ENCODE data around the gene NT5C1A.

Gene NT5C1A

GRCh38 chr1:39700348-39700747 lies 28.4 kb upstream of the NT5C1A start:
- no peak for ATAC-seq
- TF ChIP-seq ZNF70 (CRISPR knock-in tag; IDR thresholded peaks at IDR 0.05): no peak
- TF ChIP-seq, protein P1, sequence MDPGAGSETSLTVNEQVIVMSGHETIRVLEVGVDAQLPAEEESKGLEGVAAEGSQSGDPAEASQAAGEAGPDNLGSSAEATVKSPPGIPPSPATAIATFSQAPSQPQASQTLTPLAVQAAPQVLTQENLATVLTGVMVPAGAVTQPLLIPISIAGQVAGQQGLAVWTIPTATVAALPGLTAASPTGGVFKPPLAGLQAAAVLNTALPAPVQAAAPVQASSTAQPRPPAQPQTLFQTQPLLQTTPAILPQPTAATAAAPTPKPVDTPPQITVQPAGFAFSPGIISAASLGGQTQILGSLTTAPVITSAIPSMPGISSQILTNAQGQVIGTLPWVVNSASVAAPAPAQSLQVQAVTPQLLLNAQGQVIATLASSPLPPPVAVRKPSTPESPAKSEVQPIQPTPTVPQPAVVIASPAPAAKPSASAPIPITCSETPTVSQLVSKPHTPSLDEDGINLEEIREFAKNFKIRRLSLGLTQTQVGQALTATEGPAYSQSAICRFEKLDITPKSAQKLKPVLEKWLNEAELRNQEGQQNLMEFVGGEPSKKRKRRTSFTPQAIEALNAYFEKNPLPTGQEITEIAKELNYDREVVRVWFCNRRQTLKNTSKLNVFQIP (CRISPR knock-in tag; IDR thresholded peaks at IDR 0.05; ENCODE audit: borderline replicate concordance, low read depth): no peak
- no peak for TF ChIP-seq GLIS3 (CRISPR knock-in tag; IDR thresholded peaks at IDR 0.05)
- no peak for TF ChIP-seq CSRNP3 (CRISPR knock-in tag; IDR thresholded peaks at IDR 0.05)
- no peak for TF ChIP-seq CSDC2 (CRISPR knock-in tag; IDR thresholded peaks at IDR 0.05)
- no peak for TF ChIP-seq BACH2 (CRISPR knock-in tag; IDR thresholded peaks at IDR 0.05; ENCODE audit: borderline replicate concordance)
- no peak for TF ChIP-seq ZFP3 (CRISPR knock-in tag; IDR thresholded peaks at IDR 0.05)
- no peak for TF ChIP-seq OSR1 (CRISPR knock-in tag; IDR thresholded peaks at IDR 0.05)
- TF ChIP-seq TCF4 (CRISPR knock-in tag; IDR thresholded peaks at IDR 0.05; ENCODE audit: borderline replicate concordance): no peak
- TF ChIP-seq ZC3H10 (CRISPR knock-in tag; IDR thresholded peaks at IDR 0.05): no peak
- TF ChIP-seq ARNTL (CRISPR knock-in tag; IDR thresholded peaks at IDR 0.05; ENCODE audit: borderline replicate concordance, low read depth): no peak
- no peak for TF ChIP-seq PPARA (CRISPR knock-in tag; IDR thresholded peaks at IDR 0.05; ENCODE audit: borderline replicate concordance)
- TF ChIP-seq, protein P2, sequence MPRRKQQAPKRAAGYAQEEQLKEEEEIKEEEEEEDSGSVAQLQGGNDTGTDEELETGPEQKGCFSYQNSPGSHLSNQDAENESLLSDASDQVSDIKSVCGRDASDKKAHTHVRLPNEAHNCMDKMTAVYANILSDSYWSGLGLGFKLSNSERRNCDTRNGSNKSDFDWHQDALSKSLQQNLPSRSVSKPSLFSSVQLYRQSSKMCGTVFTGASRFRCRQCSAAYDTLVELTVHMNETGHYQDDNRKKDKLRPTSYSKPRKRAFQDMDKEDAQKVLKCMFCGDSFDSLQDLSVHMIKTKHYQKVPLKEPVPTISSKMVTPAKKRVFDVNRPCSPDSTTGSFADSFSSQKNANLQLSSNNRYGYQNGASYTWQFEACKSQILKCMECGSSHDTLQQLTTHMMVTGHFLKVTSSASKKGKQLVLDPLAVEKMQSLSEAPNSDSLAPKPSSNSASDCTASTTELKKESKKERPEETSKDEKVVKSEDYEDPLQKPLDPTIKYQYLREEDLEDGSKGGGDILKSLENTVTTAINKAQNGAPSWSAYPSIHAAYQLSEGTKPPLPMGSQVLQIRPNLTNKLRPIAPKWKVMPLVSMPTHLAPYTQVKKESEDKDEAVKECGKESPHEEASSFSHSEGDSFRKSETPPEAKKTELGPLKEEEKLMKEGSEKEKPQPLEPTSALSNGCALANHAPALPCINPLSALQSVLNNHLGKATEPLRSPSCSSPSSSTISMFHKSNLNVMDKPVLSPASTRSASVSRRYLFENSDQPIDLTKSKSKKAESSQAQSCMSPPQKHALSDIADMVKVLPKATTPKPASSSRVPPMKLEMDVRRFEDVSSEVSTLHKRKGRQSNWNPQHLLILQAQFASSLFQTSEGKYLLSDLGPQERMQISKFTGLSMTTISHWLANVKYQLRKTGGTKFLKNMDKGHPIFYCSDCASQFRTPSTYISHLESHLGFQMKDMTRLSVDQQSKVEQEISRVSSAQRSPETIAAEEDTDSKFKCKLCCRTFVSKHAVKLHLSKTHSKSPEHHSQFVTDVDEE (CRISPR knock-in tag; IDR thresholded peaks at IDR 0.05): no peak
- no peak for TF ChIP-seq ZNF8 (CRISPR knock-in tag; IDR thresholded peaks at IDR 0.05)
- no peak for TF ChIP-seq RARB (CRISPR knock-in tag; IDR thresholded peaks at IDR 0.05)
- no peak for TF ChIP-seq ISL1 (CRISPR knock-in tag; IDR thresholded peaks at IDR 0.05)
- TF ChIP-seq TOX (CRISPR knock-in tag; IDR thresholded peaks at IDR 0.05; ENCODE audit: borderline replicate concordance): no peak
- TF ChIP-seq PATZ1 (CRISPR knock-in tag; IDR thresholded peaks at IDR 0.05; ENCODE audit: borderline replicate concordance): no peak
- no peak for TF ChIP-seq SNAI2 (CRISPR knock-in tag; IDR thresholded peaks at IDR 0.05)

DNA sequence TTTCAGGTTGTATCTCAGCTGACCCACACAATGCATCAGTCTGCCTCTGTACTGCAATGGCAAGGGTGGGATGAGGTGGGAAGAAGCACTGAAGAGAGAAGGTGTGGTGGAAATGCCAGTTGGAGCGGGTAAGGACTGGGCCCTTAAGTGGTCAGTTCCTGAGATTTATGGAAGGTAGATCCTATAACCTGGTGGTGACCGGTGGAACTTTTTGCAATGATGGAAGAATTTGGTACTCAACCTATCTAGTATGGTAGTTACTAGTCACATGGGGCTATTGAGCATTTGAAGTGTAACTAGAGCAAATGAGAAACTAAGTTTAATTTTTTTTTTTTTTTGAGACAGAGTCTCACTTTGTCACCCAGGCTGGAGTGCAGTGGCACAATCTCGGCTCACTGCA lies 27.5 kb upstream of the NT5C1A start:
- ATAC-seq: no peak

DNA sequence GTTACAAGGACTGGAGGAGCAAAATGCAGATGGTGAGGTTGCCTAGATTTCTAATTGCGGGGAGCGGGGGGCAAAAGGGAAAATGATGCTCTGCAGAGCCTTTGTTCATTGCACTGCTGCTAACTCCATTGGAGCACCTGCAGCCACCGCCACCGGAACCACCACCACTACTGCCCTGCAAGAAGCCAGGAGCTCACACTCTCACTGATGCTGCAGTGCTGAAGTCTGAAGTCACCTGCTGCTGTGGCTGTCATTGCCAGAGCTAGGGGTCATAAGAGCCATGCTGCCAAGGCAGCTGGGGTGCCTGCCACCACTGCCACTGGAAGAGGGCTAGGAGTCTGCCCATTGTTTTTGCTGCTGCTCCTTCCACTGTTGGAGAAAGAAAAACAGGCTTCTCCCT lies 26.7 kb upstream of the NT5C1A start:
- no peak for TF ChIP-seq ZFP3 (CRISPR knock-in tag; IDR thresholded peaks at IDR 0.05)
- no peak for TF ChIP-seq ZNF70 (CRISPR knock-in tag; IDR thresholded peaks at IDR 0.05)
- no peak for TF ChIP-seq ESRRG (CRISPR knock-in tag; IDR thresholded peaks at IDR 0.05)
- TF ChIP-seq ARNTL (CRISPR knock-in tag; IDR thresholded peaks at IDR 0.05; ENCODE audit: borderline replicate concordance, low read depth): no peak
- ATAC-seq: no peak

More for the DNA sequence above, 27.5 kb upstream of the NT5C1A start:
- no peak for TF ChIP-seq SNAI2 (CRISPR knock-in tag; IDR thresholded peaks at IDR 0.05)

GRCh38 chr1:39696448-39696847 lies 24.5 kb upstream of the NT5C1A start:
- ATAC-seq: no peak
- TF ChIP-seq ZFP30 (CRISPR knock-in tag; IDR thresholded peaks at IDR 0.05): no peak

DNA sequence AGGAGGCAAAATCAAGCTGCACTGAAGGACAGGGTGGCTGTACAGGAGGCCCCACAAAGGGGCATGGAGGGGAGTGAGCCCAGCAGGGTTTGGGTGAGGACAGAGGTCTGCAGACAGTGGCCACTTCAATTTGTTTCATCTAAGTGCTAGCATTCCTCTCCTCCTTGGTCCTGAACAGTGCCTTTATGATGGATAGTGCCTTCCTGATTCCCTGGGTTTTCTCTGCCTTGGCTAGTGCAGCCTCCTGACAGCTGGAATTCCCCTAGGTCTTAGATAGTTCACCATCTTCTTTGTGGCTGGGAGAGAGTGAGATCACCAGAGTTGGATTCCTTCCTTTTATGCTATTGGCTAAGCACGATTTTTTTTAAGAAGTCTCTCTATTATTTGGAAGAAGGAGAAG lies 23.1 kb upstream of the NT5C1A start:
- ATAC-seq: no peak
- TF ChIP-seq SNAI2 (CRISPR knock-in tag; IDR thresholded peaks at IDR 0.05): no peak
- no peak for TF ChIP-seq PPARA (CRISPR knock-in tag; IDR thresholded peaks at IDR 0.05; ENCODE audit: borderline replicate concordance)
- TF ChIP-seq ZFP3 (CRISPR knock-in tag; IDR thresholded peaks at IDR 0.05): no peak
- TF ChIP-seq RARB (CRISPR knock-in tag; IDR thresholded peaks at IDR 0.05): no peak
- TF ChIP-seq, protein P1 (CRISPR knock-in tag; IDR thresholded peaks at IDR 0.05; ENCODE audit: borderline replicate concordance, low read depth): no peak
- TF ChIP-seq ZC3H10 (CRISPR knock-in tag; IDR thresholded peaks at IDR 0.05): no peak
- TF ChIP-seq ISL1 (CRISPR knock-in tag; IDR thresholded peaks at IDR 0.05): no peak
- TF ChIP-seq GLIS3 (CRISPR knock-in tag; IDR thresholded peaks at IDR 0.05): no peak
- no peak for TF ChIP-seq ZNF8 (CRISPR knock-in tag; IDR thresholded peaks at IDR 0.05)
- TF ChIP-seq TOX (CRISPR knock-in tag; IDR thresholded peaks at IDR 0.05; ENCODE audit: borderline replicate concordance): no peak
- no peak for TF ChIP-seq ZFP30 (CRISPR knock-in tag; IDR thresholded peaks at IDR 0.05)
- no peak for TF ChIP-seq OSR1 (CRISPR knock-in tag; IDR thresholded peaks at IDR 0.05)
- no peak for TF ChIP-seq CSDC2 (CRISPR knock-in tag; IDR thresholded peaks at IDR 0.05)
- TF ChIP-seq CSRNP3 (CRISPR knock-in tag; IDR thresholded peaks at IDR 0.05): no peak
- TF ChIP-seq, protein P3, sequence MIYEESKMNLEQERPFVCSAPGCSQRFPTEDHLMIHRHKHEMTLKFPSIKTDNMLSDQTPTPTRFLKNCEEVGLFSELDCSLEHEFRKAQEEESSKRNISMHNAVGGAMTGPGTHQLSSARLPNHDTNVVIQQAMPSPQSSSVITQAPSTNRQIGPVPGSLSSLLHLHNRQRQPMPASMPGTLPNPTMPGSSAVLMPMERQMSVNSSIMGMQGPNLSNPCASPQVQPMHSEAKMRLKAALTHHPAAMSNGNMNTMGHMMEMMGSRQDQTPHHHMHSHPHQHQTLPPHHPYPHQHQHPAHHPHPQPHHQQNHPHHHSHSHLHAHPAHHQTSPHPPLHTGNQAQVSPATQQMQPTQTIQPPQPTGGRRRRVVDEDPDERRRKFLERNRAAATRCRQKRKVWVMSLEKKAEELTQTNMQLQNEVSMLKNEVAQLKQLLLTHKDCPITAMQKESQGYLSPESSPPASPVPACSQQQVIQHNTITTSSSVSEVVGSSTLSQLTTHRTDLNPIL (CRISPR knock-in tag; IDR thresholded peaks at IDR 0.05; ENCODE audit: low read depth): no peak
